ACC112 (cell line): Measurements from ENCODE around the gene PDE4B.

Experiments
- H2AFZ ChIP-seq: fragments of 200-600 bp; sonication (generic); one replicate; pipeline ENCODE4 v1.6.0; 2017; ENCODE audit warnings: antibody characterized with exemption, low read length; ENCODE audit not compliant: unreplicated experiment
- H3K27ac ChIP-seq: fragments of 200-600 bp; sonication (generic); 2 replicates; pipeline ENCODE4 v1.5.1; 2014; ENCODE audit warnings: low read depth, mild to moderate bottlenecking, antibody characterized with exemption, low read length, moderate library complexity
- H3K27me3 ChIP-seq: fragments of 200-600 bp; sonication (generic); 2 replicates; pipeline ENCODE4 v1.6.1; 2014; ENCODE audit warnings: mild to moderate bottlenecking, antibody characterized with exemption, low read length, moderate library complexity, mixed read lengths; ENCODE audit not compliant: insufficient read depth
- H3K36me3 ChIP-seq: fragments of 200-600 bp; sonication (generic); 2 replicates; pipeline ENCODE4 v1.6.1; 2016; ENCODE audit warnings: mild to moderate bottlenecking, antibody characterized with exemption, low read length, moderate library complexity, mixed read lengths; ENCODE audit not compliant: insufficient read depth
- H3K4me1 ChIP-seq: fragments of 200-600 bp; sonication (generic); one replicate; pipeline ENCODE4 v1.6.1; 2016; ENCODE audit warnings: low read length, mixed read lengths; ENCODE audit not compliant: insufficient read depth, unreplicated experiment, control insufficient read depth
- H3K4me3 ChIP-seq: fragments of 200-600 bp; sonication (generic); 2 replicates; pipeline ENCODE4 v1.5.1; 2014; ENCODE audit warnings: mild to moderate bottlenecking, low read depth, low read length
- H3K79me2 ChIP-seq: fragments of 200-600 bp; sonication (generic); one replicate; pipeline ENCODE4 v1.6.0; 2016; ENCODE audit warnings: low read length; ENCODE audit not compliant: control insufficient read depth, unreplicated experiment, insufficient read depth

Gene PDE4B

GRCh38 chr1:66012106-66012784 lies 219.6 kb downstream of the PDE4B start:
- Histone ChIP-seq H2AFZ (no peak overlapping the region), H3K27me3 (no peaks in the 10 kb centered on the region), H3K27ac (no peak overlapping the region), H3K4me3 (no peak overlapping the region), H3K36me3 (no peaks in the 10 kb centered on the region), H3K4me1 (no peaks in the 10 kb centered on the region), H3K79me2 (no peaks in the 10 kb centered on the region)

DNA sequence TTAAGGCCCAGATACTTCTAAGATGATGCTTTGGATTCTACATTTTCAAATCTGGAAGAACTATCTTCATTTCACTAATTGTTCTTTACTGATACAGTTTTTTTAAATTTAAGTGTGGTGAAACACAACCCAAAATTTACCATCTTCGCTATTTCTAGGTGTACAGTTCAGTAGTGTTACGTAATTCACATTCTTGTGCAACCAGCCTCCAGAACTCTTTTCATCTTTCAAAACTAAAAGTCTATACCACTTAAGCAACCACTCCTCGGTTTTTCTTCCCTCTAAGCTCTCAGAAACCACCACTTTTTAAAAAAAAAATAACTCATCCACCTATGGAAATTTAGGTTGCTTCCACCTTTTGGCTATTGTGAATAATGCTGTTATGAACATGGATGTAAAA lies 220.7 kb downstream of the PDE4B start:
- Histone ChIP-seq H3K79me2 (no peaks in the 10 kb centered on the region), H3K4me3 (no peak overlapping the region), H3K4me1 (no peaks in the 10 kb centered on the region), H3K36me3 (no peaks in the 10 kb centered on the region), H3K27me3 (no peaks in the 10 kb centered on the region), H3K27ac (no peak overlapping the region), H2AFZ (no peak overlapping the region)

DNA sequence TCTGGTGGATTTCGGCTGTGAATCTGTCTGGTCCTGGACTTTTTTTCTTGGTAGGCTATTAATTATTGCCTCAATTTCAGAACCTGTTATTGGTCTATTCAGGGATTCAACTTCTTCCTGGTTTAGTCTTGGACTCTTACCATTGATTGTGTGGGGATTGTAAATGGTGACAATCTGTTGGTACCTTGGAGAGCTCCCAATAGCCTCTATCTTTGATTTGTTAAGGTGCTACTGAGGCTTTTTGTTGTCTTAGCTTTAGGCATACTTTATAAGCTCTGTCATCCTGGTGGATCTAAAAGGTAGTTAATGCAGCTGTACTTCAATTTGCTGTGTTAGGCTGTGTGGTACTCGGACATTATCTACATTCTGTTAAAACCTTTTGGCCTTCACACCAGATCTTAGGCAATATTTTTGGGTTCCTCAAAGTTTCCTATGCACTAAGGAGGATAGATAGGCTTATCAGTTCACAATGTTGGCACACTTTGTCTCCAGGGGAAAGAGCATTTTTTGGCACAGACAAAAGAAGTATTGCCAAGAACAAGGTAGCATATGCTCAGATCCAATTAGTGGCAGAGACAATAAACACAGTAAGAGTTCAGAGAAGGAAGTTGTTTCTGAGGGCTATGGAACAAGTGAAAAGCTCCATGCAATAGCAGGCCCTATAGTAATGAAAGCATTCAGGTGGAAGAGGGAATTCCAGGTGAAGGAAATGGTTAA lies 230.4 kb downstream of the PDE4B start:
- Histone ChIP-seq H3K79me2 (no peaks in the 10 kb centered on the region), H2AFZ (no peak overlapping the region), H3K4me1 (no peaks in the 10 kb centered on the region), H3K27ac (no peak overlapping the region), H3K4me3 (no peak overlapping the region), H3K27me3 (no peaks in the 10 kb centered on the region), H3K36me3 (no peaks in the 10 kb centered on the region)

DNA sequence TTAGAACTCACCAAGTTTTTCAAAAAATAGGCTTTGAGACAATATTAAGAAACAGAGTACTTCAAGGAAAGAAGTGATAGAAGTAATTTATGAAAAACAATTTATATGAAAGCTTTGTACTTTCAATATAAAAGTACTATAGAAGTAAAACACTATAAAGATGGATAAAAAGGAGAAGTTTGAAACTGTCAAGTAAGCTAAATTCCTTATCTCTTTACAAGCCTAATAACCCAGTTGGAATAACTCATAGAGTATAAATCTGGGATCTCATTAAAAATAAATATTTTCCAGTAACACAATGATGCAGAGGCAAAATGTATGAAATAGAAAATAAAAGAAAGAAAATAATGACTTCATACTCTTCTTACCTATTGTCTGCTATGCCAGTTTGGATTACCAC lies 232.5 kb downstream of the PDE4B start:
- Histone ChIP-seq H3K27ac (no peak overlapping the region), H3K4me1 (no peaks in the 10 kb centered on the region), H3K79me2 (no peaks in the 10 kb centered on the region), H3K36me3 (no peaks in the 10 kb centered on the region), H3K4me3 (no peak overlapping the region), H3K27me3 (no peaks in the 10 kb centered on the region), H2AFZ (no peak overlapping the region)

- Histone ChIP-seq H3K27me3 (no peaks in the 10 kb centered on the region), H3K27ac (no peak overlapping the region), H3K36me3 (no peaks in the 10 kb centered on the region), H3K4me3 (no peak overlapping the region), H3K4me1 (no peaks in the 10 kb centered on the region), H3K79me2 (no peaks in the 10 kb centered on the region), H2AFZ (no peak overlapping the region)
These were observed 235.3 kb downstream of the PDE4B start for GRCh38 chr1:66028035-66028434.

DNA sequence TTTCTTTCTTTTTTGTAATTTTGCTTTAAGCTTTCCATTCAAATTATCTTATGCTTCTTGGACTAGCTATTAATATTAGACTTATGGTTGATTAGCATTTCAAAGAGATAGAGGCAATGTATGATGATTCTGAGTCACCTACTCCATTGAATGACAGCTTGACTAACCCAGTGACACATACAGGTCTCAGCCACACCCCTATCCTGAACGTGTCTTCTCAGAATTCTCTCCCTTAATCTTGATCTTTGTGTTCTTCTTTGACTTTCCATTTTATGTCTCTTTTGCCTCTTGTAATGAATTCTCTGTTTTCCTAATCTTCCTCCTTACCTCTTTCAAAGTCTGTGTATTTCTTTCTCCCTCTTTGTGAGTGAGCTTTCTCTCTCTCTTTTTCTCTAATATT lies 241.1 kb downstream of the PDE4B start:
- Histone ChIP-seq H3K27ac (no peak overlapping the region), H3K4me3 (no peak overlapping the region), H3K27me3 (no peaks in the 10 kb centered on the region), H3K79me2 (no peaks in the 10 kb centered on the region), H3K36me3 (no peaks in the 10 kb centered on the region), H2AFZ (no peak overlapping the region), H3K4me1 (no peaks in the 10 kb centered on the region)

DNA sequence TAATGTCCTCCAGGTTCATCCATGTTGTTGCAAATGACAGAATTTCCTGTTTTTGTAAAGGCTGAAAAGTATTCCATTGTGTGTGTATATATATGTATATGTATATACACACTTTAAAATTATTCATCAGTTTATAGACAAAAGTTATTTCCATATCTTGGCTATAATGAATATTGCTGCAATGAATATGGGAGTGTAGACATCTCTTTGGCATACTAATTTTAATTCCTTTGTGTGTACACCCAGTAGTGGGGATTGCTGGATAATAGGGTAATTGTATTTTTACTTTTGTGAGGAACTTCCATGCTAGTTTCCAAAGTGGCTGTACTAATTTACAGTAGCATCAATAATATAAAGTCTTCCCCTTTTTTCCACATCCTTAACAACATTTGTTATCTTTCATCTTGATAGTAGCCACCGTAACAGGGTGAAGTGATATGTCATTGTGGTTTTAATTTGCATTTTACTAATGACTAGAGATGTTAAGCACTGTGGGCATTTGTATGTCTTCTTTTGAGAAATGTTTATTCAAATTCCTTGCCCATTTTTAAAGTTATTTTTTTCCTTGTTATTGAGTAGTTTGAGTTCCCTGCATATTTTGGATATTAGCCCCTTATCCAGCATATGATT lies 243.0 kb downstream of the PDE4B start:
- Histone ChIP-seq H3K79me2 (no peaks in the 10 kb centered on the region), H3K36me3 (no peaks in the 10 kb centered on the region), H2AFZ (no peak overlapping the region), H3K4me1 (no peaks in the 10 kb centered on the region), H3K27ac (no peak overlapping the region), H3K4me3 (no peak overlapping the region), H3K27me3 (no peaks in the 10 kb centered on the region)

DNA sequence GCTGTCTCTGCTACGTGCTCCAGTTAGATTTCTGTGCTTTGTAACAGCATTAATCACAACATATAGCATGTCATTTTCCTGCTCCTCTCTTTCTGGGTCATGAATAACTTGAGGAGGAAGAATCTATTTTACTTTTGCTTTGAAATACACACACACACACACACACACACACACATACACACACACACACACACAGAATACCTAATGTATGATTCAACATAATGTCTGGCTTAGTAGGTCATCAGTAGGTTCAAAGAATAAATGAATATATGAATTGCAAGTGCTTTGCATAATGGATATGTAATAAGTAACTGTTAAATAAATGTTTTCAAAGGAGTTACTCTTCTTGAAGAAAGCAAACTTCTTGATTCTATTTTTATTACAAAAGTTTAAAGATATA lies 249.0 kb downstream of the PDE4B start:
- Histone ChIP-seq H3K4me3 (no peak overlapping the region), H2AFZ (no peak overlapping the region), H3K4me1 (no peaks in the 10 kb centered on the region), H3K27me3 (no peaks in the 10 kb centered on the region), H3K27ac (no peak overlapping the region), H3K79me2 (no peaks in the 10 kb centered on the region), H3K36me3 (no peaks in the 10 kb centered on the region)

DNA sequence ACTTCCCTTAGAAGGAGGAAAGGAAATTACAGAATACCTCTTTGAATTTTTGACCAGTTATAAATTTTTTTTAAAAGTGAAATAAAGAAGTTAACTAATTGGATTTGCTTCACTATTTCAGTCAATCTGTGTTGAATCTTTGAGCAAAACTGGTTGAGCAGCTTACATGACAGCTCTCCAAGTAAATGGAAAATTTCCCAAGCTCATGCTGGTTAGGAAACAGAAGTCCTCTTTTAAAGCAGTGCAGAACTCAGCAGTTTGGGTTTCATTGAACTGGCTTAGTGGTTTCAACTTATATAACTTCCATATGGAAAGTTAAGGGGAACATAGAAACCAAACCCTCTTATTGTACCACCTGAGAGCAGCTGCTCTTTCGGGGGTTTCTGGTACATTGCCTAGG lies 250.5 kb downstream of the PDE4B start:
- Histone ChIP-seq H3K4me3 (no peak overlapping the region), H3K27ac (no peak overlapping the region), H3K4me1 (peaks cover 6% of the 10 kb centered on the region), H3K27me3 (no peaks in the 10 kb centered on the region), H3K79me2 (no peaks in the 10 kb centered on the region), H2AFZ (no peak overlapping the region), H3K36me3 (no peaks in the 10 kb centered on the region)

GRCh38 chr1:66044912-66045311 lies 252.2 kb downstream of the PDE4B start:
- Histone ChIP-seq H3K4me3 (no peak overlapping the region), H3K27ac (no peak overlapping the region), H3K79me2 (no peaks in the 10 kb centered on the region), H3K4me1 (peaks cover 9% of the 10 kb centered on the region), H3K36me3 (no peaks in the 10 kb centered on the region), H2AFZ (no peak overlapping the region), H3K27me3 (no peaks in the 10 kb centered on the region)

DNA sequence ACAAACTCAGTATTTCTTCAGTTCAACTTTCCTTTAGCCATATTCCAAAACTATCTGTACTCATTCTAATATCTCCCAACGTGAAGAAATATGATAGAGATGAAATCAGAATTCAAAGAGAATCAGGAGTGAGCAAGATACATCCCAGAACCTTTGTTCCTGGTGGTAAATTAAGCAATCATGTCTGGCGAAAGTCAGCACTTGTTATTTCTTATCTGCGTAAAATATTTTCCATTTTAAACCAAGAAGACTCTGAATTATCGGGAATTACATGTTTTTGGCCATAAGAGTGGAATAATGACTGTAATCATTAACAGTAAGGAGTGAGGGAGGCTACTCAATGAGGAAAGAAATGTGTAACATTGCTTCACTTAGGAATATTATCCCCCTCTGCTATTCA lies 253.7 kb downstream of the PDE4B start:
- H3K27me3 ChIP-seq, result no peaks in the 10 kb centered on the region
- H3K36me3 ChIP-seq, result no peaks in the 10 kb centered on the region
- no peak overlapping the region for H2AFZ ChIP-seq
- no peak overlapping the region for H3K4me3 ChIP-seq
- peaks cover 9% of the 10 kb centered on the region for H3K4me1 ChIP-seq
- no peaks in the 10 kb centered on the region for H3K79me2 ChIP-seq
- H3K27ac ChIP-seq, result no peak overlapping the region
